Fibroblast of the aortic adventitia (primary cell): ENCODE results near the gene CT45A10. TPM values are rescaled to one million over a fixed set of nuclear protein-coding genes. Genes with fewer than 3 reads are reported as not detected.
A peak's percentile ranks its signal among the peaks of the same experiment; 100 is the strongest.
"Not testable (repeated sequence)": the region's sequence is repeated elsewhere in the genome, so short reads cannot be mapped to it uniquely, and the experiment has no call there.

Experiments
- DNase-seq: peaks from one replicate; pipeline ENCODE4 v3.0.0-alpha.2; 2010; ENCODE audit warnings: low read depth
- H3K4me3 ChIP-seq: 2 replicates; pipeline ENCODE4 v1.5.1; 2011; ENCODE audit warnings: low read depth, mild to moderate bottlenecking, control low read depth, low read length, moderate library complexity
- total RNA-seq: library from RNA; depleted of rRNA; stranded (reverse); fragments of >200 nt; gene quantifications from 2 replicates; pipeline ENCODE4 v1.2.3, GENCODE V29; 2012; ENCODE audit warnings: low replicate concordance
- TF ChIP-seq, protein P1 (sequence below): IDR thresholded peaks from 2 replicates; pipeline ENCODE4 v1.5.1; 2011; ENCODE audit warnings: mild to moderate bottlenecking, low read length, control low read depth, inconsistent platforms; ENCODE audit not compliant: insufficient read depth

Gene CT45A10, protein sequence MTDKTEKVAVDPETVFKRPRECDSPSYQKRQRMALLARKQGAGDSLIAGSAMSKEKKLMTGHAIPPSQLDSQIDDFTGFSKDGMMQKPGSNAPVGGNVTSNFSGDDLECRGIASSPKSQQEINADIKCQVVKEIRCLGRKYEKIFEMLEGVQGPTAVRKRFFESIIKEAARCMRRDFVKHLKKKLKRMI
- not detected in 2 replicates for total RNA-seq

DNA sequence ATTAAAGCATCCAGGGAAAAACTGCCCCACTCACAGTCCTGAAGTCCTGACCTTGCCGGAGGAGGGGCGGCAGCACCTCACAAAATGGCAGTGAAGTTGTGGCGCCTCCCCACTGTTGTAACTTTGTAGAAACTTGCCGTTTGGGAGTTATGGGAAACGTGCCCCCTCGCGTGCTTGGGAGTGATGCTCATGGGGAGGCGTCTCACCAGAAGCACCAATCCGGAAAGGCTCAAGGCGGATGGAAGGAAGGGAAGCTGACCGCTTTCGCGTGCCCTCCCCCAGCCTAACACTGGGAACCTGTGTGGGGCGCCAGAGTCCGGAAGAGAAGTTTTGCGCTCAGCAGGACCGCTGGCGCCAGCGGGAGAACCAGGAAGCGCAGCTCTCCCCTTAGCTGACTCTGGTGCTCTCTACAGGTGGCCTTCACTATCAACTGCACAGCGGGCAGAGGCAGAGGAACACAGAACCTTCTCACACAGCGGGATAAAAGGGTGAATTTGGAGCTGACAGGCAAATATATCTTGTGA, at the start of gene CT45A10, which contains the start of gene SAGE1:
Gene CT45A10 (minus strand): TSS at position 151 of the 524 bp plus-strand sequence. CDS start 8,100 bp downstream, outside the sequence.
Gene SAGE1 (plus strand): TSS at position 423 of the 524 bp plus-strand sequence. CDS start 2,527 bp downstream, outside the sequence.
- no peak for DNase-seq
- H3K4me3 ChIP-seq = no peak within 1 kb of the TSS
- TF ChIP-seq, protein P1, sequence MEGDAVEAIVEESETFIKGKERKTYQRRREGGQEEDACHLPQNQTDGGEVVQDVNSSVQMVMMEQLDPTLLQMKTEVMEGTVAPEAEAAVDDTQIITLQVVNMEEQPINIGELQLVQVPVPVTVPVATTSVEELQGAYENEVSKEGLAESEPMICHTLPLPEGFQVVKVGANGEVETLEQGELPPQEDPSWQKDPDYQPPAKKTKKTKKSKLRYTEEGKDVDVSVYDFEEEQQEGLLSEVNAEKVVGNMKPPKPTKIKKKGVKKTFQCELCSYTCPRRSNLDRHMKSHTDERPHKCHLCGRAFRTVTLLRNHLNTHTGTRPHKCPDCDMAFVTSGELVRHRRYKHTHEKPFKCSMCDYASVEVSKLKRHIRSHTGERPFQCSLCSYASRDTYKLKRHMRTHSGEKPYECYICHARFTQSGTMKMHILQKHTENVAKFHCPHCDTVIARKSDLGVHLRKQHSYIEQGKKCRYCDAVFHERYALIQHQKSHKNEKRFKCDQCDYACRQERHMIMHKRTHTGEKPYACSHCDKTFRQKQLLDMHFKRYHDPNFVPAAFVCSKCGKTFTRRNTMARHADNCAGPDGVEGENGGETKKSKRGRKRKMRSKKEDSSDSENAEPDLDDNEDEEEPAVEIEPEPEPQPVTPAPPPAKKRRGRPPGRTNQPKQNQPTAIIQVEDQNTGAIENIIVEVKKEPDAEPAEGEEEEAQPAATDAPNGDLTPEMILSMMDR = no peak

DNA sequence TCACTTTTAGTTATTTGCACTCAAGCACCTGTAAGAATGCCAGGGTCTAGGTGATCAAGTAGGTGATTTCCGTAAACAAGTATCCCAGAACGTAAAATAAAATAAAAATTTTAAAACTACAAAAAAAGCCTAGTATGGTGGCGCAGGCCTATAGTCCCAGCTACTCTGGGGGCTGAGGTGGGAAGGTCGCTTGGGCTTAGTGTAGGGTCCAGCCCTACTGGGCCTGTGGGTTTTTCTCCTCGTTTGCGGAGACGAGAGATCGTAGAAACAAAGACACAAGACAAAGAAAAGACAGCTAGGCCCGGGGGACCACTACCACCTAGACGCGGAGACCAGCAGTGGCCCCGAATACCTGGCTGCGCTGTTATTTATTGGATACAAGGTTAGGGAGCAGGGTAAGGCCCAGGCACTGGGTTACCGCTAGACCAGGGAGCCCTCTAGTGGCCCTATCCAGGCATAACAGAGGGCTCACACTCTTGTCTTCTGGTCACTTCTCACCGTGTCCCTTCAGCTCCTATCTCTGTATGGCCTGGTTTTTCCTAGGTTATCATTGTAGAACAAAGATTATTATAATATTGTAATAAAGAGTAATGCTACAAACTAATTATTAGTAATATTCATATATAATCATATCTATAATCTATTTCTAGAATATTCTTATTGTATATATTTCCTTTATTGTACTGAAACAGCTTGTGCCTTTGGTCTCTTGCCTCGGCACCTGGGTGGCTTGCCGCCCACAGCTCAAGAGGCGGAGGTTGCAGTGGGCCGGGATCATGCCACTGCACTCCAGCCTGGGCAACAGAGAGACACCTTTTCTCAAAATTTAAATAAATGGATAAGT, 38.6 kb upstream of the CT45A10 start:
- TF ChIP-seq, protein P1 = peak; percentile 83
- no peak overlapping the region for H3K4me3 ChIP-seq
- peak; percentile 39 for DNase-seq

DNA sequence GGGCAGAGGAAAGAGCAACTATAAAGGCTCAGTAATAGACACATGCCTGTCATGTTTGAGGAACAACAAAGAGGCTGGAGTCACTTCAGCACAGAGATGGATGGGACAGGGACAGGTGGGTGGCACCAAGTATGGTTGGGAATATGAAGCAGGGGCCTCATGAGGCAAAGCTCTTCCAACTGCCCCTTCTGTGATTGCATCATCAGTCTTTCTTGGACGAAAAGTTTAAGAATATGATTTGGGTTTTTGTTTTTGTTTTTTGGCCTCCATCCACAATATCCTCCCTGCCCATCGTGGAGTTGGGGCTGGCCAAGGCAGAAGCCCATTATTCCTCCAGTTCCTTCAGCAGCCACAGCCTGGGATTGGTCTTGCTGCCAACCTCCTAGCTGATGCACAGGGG, 34.7 kb upstream of the CT45A10 start:
- TF ChIP-seq, protein P1 = no peak
- no peak for DNase-seq
- no peak overlapping the region for H3K4me3 ChIP-seq

DNA sequence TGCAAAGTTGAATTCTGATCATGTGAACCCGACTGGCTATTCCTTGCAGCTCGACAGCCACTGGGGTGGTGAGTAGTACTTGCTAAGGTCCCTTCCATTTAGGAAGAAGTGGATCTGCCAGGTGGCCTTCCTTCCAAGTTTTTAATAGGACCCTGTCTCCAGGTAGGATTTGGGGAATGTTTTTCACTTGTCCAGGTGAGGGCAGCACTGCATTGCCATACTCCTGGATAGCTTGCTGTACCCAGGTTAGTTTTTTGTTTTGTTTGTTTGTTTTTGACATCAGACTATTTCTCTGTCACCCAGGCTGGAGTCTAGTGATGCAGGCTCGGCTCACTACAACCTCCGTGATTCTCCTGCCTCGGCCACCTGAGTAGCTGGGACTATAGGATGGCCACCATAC, 30.1 kb upstream of the CT45A10 start:
- TF ChIP-seq, protein P1 = no peak
- H3K4me3 ChIP-seq = no peak overlapping the region
- DNase-seq = no peak

DNA sequence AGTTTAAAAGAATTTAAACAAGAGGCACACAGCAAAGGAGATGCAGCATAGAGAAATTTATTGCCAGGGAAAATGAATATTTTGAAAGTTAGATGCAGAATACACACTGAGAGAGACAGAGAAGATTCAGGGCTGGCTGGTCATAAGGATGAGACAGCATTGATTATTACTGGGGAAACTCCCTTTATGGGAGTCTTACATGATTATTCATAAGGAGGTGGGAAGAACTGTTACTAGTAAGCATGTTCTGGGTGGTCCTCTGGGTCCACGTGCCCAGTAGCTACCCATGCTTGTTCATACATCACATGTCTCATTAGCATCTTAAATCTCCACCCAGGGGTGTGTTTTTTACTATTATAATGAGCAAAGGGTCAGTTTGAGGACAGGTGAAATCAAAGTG, 27.3 kb upstream of the CT45A10 start:
- H3K4me3 ChIP-seq, DNase-seq: not testable (repeated sequence)

DNA sequence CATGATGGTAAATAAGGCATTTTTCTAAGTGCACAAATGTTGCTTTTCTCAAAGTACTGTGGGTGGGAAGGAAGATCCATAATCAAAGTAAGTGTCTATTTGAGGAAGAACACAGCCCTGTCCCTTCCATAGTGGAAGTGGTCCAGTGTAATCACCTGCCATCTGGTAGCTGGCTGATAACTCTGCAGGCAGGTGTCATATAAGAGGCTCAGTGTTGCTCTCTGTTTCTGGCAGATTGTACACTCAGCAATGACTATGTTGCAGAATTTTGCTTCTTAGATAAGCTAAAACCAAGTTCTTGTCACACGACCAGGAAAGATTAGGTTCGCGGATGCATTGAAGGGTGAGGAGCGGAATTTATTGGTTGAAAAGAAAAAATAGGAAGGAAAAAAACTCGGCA, 21.2 kb upstream of the CT45A10 start:
- TF ChIP-seq, protein P1 = no peak
- H3K4me3 ChIP-seq = no peak overlapping the region
- no peak for DNase-seq

DNA sequence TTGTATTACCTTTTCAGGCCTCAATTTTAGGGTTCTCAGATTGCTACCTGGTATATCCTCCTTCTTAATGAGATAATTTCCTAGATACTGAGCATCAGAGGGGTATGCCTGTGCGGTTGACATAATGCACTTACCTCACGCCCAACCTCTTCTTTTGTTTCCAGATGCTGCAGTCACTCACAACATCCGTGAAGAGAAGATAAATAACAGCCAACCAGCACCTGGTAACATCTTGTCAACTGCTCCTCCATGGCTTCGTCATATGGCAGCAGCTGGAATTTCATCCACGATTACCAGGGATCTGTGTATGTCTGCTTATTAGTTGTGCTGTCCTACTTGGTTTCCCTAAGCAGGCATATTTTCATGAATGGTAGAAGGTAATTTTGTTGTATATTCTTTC, 17.0 kb upstream of the CT45A10 start:
- H3K4me3 ChIP-seq = no peak overlapping the region
- TF ChIP-seq, protein P1 = no peak
- no peak for DNase-seq
